Measurements from ENCODE around the gene OARD1.

The OARD1 gene

DNA sequence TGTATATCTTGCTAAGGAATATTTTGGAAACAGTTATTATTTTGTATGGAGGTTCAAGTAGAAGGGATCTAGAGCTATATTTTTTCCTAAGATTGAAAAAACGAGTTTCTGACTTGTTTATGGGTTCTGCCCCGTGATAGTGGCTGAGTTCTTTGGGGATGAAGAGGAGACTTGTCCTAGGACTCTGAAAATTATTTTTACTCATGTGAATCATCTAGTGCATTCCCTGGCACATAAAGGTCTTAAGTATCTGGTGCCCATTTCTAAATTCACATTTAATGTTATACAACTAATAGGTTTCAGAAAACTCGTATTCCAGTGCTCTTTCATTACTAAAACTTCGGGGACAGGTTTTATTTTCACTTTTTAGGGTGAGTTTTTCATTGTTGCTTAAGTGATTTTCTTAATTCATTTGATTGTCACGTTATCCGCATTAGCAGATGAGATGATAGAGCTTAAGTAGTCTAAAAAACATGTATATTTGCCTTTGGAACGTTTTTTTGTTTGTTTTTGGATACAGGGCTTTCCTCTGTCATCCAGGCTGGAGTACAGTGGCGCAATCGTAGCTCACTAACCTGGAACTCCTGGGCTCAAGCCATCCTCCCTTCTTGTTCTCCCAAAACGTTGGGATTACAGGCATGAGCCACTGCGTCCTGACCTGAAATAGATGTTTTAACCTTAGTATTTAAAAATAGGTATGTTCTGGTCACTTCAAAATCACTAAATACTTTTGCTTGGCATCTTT is 2.7 kb upstream of the OARD1 start:
- DNase-seq: no peak

DNA sequence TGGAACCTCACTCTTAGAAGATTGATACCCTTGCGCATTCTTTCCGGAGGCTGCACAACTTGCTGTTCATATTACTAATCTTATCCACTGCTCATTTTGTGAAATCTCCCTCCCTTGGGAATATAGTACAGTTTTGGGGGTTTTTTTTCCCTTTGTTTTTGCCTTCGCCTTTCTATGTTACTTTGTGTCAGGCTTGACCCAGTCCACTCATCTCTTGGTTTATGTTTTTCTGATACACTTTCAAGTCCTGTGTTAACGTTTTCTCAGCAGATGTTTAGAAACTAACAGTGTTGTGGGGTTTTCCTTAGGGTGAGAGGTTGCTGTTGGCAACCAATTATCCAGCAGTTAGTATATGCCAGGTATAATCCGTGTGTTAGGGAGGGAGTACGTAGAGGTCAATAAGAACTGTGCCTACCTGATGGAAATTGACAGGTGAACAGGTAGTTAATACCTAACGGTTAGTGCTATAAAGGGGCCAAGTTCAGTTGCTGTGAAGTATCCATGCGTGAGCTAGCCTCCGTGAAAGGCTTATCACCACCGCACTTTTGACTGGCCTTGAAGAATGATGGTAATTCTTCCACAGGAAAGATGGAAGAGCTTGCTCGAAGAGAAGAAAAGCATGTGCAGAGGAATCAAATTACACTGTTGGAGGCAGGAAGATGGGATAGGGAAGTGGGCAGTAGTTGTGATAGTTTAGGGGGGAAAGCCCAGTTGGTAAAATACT is 2.0 kb upstream of the OARD1 start:
- DNase-seq: no peak

DNA sequence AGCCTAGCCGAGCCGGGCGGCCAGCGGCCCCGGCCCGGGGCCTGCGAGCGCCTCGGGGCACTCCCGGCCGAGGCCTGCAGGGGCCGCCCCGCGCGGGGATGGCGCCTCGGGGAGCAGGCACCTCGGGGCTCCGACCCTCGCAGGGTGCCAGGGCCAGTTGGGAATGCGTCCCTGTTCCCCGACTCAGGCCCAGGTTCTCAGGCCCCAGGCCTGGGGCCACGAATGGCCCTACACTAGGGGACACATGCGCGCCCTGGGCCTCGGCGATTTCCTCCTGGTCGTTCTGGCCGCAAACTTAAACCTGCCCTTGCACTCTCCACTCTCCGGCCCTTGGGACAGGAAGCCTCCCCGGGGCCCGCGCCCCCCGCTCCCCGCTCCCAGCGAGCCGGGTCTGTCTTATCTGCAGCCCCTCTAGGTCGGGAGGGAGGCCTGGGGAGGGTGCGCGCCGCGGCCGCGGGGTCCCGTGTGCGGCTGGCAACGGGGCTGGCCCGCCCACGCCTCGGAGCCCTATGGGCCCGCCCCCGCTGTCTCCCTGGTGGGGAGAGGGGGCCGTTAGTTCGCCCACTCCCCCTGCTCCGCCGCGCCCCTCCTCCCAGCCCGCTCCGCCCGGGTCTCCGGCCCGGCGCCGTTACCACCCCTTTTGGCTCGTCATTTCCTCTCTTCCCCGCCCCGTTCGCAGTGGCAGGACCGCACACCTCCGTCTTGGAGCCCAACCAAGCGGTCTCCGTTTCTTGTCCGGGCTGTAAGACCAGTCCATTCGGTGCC is 1.2 kb upstream of the OARD1 start:
- peak; percentile 88 for DNase-seq

DNA sequence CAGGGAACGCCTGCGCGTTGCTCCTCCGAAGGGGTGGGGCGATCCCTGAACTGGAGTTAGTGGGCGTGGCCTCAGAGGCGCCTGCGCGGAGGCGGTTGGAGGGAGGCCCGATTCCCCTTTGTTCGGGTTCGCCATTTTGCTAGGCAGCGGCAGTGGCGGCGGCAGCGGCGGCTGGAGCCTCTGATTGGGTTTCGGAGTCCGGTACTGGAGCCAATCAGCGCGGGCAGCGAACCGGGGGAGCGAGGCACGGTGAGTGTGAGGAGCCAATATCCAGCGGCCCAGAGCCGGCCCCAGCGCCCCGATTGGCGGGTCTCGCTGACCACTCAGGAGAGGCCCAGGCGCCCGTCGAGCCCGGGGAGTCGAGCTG is 663 bp upstream of the OARD1 start, which contains the start of gene NFYA:
Gene NFYA, plus strand, starts transcription at position 139 of the 367 bp plus-strand sequence. CDS start 6,116 bp downstream, outside the sequence.
- no peak for DNase-seq

DNA sequence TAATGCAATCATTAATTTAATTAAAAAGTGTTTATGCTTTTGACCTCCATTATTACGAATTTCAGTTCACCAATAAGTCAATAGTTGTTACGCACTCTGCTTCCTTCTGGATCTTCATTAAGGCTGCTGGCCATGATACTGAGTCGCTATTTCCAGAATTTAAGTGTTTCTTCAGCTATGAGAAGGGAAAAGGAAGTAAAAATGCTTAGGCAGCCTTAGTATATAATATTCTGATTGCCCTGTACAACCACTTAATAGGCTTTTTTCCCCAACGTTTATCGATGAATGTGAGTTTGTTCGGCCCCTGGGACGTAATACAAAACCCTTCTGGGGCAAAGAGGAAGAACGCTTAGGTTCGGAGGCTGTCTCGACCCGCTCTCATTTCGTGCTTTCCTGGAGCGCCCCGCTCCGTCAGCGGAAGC is 644 bp downstream of the OARD1 start:
- no peak for DNase-seq

DNA sequence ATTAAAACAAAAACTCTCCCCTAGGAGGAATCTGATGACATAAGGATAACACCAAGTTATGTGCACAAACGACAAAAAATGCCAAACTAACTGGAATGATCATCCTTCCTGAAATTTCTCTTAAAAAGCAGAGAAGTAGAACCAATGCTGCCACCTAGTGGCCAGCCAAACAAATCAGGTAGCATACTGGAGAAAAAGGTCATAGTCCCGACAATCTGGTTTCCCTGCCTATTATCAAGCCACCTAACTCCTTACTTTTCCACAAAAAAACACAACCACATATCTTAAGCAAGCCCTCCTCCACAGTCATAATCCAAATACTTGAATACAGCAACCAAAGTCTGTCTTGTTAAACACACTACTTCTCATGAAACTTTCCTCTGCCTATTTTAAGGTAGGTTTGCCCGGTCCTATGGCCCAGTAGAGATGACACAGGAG is 5.3 kb downstream of the OARD1 start:
- DNase-seq: peak; percentile 56

DNA sequence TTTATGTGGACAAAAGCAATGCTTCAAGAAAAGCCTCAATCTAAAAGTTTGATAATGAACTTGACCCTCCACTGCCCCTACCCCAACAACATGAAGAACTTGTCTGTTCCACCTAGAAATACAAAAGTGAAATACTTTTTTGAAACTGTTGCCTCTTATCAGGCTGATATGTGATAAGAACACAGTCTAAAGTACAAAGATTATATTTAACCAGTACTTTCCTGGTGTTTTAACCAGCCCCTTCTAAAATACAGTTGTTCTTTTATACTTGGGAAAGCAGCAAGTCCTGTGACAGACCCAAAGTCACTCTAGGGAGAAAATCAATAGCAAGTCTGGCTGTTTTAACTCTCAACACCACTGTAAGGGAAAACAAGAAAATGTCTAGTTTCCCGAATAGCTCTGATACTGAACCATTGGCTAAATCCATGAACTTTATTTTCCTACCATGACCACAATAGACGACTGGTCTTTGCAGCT is 6.6 kb downstream of the OARD1 start:
- DNase-seq: no peak

DNA sequence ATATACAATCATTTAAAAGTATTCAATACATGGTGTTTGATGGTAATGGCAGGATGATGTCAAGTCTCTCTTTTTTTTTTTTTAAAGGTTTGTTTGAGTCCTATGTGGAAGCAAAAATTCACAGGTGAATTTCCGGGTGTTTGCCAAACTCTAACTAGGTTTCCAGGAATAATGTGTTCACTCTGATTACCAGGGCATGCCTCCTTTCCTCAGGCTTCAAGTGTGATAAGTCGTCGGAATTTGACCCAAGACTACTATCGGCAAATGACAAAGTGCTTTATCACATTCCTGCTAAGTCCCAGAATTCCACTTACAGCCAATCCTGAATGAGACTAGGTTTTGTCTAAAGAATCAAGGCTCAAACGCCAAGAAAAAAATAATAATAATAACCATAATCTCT is 7.3 kb downstream of the OARD1 start:
- DNase-seq: no peak

DNA sequence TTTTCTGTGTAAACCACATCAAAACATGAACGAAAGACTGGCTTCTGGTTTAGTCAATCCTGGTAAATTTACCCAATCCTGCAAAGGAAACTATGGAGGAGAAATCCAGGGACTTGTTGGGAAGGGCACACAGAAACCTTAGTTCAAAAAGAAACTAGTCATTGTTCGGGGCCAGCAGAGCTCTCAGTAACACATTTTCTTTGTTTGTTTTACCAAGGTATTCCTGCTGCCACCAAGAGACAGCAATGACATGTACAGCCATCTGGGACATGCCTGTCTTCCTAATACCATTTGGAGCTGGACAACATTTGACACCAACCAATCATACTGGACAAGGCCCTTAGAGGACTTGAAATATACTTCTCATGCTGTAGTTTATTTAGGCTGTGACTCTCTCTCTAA is 8.3 kb downstream of the OARD1 start:
- no peak for DNase-seq

DNA sequence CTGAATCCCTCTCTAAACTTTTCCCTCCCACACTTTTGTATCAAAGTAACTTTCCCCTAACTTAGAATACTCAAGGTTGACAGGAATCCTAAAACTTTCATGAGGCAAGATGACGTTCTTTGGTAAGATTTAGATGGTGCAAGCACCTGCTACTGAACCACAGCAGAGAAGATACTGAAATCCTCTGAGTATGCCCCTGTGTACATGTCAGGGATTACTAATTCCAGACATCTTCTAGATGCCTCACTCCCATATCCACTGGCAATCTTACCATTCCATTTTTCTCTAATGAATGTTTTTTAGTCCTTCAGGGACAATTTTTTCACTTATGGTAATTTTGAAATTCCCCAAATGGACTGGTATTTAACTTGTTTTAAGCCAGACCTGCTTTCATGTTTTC is 10.1 kb downstream of the OARD1 start:
- DNase-seq: no peak

DNA sequence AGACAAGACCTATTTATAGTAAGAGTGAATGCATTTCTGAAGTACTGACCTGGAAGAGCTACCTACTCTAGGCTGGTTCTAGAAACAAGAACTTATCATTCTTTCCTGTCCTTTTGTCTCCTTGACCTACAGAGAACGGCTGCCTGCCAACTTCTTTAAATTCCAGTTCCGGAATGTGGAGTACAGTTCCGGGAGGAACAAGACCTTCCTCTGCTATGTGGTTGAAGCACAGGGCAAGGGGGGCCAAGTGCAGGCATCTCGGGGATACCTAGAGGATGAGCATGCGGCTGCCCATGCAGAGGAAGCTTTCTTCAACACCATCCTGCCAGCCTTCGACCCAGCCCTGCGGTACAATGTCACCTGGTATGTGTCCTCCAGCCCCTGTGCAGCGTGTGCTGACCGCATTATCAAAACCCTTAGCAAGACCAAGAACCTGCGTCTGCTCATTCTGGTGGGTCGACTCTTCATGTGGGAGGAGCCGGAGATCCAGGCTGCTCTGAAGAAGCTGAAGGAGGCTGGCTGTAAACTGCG is 10.9 kb downstream of the OARD1 start:
- DNase-seq: no peak

DNA sequence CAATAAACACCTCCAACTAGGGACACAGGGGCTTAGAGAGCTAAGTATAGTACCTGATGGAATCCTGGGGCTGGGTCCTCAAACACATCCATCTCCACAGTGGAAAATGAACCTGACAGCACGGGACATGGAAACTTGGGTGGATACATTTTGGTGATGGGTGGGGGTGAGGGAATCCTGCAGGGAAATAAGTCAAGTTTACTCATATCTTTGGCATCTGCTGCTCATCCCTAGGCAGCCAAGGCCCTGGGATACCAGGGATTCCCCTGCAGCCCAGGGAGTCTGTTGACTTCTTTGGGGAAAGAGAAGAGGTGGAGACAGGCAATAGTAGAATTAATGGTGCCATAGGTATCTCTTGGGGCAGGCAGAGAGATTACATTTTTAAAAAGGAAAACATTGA is 12.6 kb downstream of the OARD1 start:
- no peak for DNase-seq

DNA sequence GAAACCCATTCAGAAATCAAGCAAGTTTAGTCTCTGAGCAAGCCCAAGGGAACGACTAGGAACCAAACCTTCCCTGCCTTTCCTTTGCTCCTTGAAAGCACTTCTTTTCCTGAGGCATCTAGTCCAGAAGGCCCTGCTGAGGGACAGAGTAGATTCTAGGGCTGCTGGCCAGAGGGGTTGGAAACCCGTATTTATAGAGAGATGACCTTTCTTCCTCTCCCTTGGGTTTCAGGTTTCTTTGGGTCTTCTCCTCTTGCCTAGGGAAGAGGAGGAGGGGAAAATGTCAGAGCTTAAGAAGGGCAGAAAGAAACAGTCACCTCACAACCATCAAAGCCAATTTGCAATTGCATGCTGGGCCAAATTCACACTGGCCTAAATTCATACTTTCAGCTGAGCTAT is 13.4 kb downstream of the OARD1 start:
- no peak for DNase-seq

DNA sequence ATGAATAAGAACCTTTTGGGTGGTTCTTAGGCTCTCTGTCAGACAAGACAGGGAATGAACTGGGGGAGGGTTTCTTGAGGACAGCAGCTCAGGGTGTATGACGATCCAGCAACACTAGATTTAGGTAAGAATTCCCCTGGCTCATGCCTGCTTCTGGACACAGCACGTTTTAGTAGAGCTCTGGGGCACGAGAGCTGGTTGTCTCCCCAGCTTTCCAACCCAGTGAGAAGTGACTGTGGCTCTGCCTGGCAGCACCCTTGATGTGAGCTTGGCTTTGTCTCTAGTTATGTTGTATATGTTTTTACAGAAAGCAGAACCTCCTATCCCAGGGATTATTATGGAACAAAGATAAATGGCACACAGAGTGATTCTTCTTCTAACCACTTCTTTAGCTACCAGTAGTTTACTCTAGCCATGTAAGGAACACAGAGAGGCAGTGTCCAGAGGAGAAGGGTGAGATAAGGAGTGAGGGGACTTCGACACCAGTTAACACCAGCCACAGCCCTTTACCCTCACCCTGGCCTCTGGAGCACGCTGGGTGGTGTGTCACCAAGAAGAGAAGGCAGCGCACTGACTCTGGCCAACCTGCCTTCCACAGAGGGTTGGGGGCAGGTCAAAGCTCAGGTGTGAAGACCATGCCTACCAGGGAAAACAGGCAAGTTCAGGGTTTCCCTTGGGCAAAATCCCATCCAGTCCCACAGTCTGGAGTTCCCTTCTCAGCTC is 15.2 kb downstream of the OARD1 start:
- DNase-seq: no peak

DNA sequence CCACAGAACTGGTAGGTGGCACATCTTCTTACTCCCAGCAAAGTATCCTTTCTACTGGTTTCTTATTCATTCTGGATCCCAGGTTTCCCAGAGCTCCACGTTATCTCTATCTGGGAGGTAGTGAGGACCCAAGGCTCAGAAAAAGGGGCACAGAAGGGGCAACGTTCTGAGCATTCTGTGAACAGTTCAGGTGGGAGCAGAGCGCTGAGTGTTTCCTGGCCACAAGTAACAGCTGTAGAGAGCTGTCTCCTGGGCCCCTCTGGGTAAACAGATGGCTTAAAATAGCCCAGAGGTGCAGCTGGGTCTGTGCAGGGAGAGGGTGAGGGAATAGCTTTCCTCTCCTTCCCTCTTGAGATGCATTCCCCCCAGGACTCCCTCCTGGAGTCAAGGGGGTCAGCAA is 17.0 kb downstream of the OARD1 start:
- DNase-seq: no peak

DNA sequence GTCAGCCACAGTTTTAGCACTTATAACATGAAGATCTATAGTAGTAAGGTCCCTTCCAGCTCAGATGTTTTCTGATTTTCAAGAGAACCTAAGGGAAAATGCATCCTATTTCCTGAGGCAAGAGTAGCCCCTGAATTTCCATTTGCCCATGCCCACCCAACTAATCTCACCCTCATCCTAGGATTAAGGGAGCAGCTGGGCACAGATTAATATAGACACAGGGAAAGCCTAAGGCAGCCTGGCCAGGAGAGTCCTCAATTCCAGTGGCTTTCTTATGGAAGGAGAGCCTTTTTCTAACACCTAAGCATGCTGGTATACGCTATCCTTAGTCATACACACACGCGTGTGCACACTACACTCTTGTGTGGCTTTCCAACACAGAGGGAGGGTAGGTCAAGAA is 17.6 kb downstream of the OARD1 start:
- no peak for DNase-seq

DNA sequence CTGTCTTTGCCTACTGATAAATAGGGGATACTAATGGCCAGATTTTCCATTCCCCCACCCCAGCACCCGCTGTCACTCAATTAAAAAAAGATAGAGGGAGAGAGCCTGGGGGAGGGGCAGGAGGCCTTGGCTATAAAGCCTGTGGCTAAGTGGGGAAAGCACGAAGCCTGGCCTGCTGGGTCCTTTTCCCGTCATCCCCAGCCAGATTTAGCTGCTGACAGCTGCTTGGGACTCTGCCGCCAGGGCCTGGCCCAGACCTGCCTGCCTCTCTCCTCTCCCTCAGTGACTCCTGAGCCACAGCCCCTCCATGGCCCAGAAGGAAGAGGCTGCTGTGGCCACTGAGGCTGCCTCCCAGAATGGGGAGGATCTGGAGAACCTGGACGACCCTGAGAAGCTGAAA is 19.1 kb downstream of the OARD1 start, which contains the start of gene APOBEC2:
Gene APOBEC2, plus strand, starts transcription at position 162 of the 400 bp plus-strand sequence. Its CDS starts 146 bp downstream, at position 308.
- DNase-seq: no peak

DNA sequence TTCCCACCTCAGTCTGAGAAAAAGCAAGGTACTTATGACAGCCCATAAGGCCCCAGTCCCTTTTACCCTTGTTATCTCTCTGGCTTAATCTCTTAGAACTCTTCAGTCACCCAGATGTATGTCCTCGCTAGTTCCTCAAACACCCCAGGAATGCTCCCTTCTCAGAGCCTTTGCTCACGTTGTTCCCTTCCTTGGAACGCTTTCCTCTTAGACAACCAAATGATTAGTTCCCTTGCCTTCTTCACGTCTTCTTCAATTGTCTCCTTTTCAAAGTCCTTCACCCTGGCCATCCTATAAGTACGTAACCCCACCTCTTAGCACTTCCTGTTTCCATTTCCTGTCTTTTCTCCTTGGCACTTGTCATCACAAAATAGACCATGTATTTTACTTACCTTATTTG is 20.3 kb downstream of the OARD1 start:
- no peak for DNase-seq

DNA sequence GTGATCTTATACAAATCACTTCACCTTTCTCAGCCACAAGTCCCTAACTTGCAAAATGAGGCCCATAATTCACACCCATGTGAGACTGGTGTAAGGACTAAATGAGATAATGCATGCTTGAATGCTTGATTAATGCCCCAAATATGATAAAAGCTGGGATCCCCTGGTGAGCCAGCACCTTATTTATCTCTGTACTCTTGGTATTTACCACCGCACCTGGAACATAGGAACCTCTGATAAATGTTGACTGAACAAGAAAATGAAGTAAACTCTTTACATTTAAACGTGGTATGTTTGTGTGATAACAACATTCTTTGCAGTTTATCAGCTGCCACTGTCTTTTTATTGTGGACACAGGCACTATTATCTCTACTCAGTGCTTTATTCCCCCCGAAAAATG is 21.6 kb downstream of the OARD1 start:
- no peak for DNase-seq

DNA sequence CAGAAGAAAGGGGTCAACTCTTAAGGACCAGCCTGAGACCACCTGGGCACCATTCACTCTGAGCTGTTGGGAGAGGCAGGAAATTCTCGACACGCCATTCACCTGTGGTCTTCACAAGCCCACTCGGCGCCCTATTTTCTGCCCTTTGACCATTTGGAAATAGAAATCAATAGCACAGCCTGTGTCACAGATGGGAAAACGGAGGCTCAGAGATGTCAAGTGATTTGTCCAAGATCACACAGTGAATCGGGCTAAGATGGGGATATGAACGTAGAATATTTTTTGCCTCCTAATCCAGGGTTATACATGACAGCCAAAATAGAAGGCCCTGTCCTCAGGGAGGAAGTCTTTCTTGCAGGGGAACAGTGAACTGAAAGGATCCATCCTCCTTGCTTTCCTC is 22.2 kb downstream of the OARD1 start:
- DNase-seq: no peak

DNA sequence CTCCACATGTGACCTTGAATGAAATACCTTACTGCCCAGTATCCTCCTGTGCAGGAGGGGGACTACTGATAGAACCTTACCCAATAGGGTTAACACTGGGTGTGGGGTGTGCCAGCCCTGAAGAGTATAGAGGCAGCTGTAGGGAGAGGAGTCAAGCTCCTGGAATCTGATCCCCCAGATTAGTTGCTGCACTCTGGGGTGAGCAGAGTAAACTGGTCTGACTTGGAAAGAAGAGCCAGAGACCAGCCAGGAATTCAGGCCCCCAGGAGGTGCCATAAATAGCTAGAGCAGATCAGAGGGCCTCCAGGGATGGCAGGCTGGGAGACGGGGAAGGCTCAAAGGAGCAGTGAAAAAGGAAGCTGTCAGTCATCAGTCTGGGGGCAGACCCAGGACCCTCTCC is 22.6 kb downstream of the OARD1 start:
- DNase-seq: no peak

All from CD4-positive, alpha-beta T cell treated with Interleukin-15 for 1 hour (primary cell).